Measurements from ENCODE around the gene IGDCC3.

Gene IGDCC3

GRCh38 chr15:65327651-65328393 lies 50.0 kb downstream of the IGDCC3 start:
- no peak for DNase-seq (ENCODE audit: low read depth, low spot score)
- Histone ChIP-seq H3K4me3 (no peak overlapping the region), H3K27ac (no peak overlapping the region), H3K9ac (ENCODE audit: insufficient read length) (no peak overlapping the region), H3K9me3 (ENCODE audit: low read depth, low read length) (no peaks in the 10 kb centered on the region), H3K36me3 (ENCODE audit: insufficient read depth, low read length) (no peaks in the 10 kb centered on the region)
- no peak for TF ChIP-seq EZH2 (IDR thresholded peaks at IDR 0.05)
- no peak for TF ChIP-seq POLR2AphosphoS5 (IDR thresholded peaks at IDR 0.05; ENCODE audit: borderline replicate concordance, low read depth, low read length)
- no peak for TF ChIP-seq FOXP2 (optimal IDR thresholded peaks at IDR 0.05; ENCODE audit: control extremely low read depth, extremely low read length, insufficient read depth)

- Histone ChIP-seq H3K27ac (no peak overlapping the region), H3K9me3 (ENCODE audit: low read depth, low read length) (no peaks in the 10 kb centered on the region), H3K36me3 (ENCODE audit: insufficient read depth, low read length) (no peaks in the 10 kb centered on the region), H3K4me3 (no peak overlapping the region), H3K9ac (ENCODE audit: insufficient read length) (no peak overlapping the region)
- no peak for DNase-seq (ENCODE audit: low read depth, low spot score)
- TF ChIP-seq POLR2AphosphoS5 (IDR thresholded peaks at IDR 0.05; ENCODE audit: borderline replicate concordance, low read depth, low read length) = no peak
- TF ChIP-seq EZH2 (IDR thresholded peaks at IDR 0.05) = no peak
- no peak for TF ChIP-seq FOXP2 (optimal IDR thresholded peaks at IDR 0.05; ENCODE audit: control extremely low read depth, extremely low read length, insufficient read depth)
Observed at GRCh38 chr15:65326818-65327217, 51.0 kb downstream of the IGDCC3 start.

GRCh38 chr15:65326117-65326526 lies 51.7 kb downstream of the IGDCC3 start:
- no peak overlapping the region for H3K4me3 ChIP-seq
- no peak overlapping the region for H3K9ac ChIP-seq (ENCODE audit: insufficient read length)
- no peak for DNase-seq (ENCODE audit: low read depth, low spot score)
- H3K27ac ChIP-seq = no peak overlapping the region
- TF ChIP-seq FOXP2 (optimal IDR thresholded peaks at IDR 0.05; ENCODE audit: control extremely low read depth, extremely low read length, insufficient read depth) = no peak
- no peak for TF ChIP-seq POLR2AphosphoS5 (IDR thresholded peaks at IDR 0.05; ENCODE audit: borderline replicate concordance, low read depth, low read length)
- no peak for TF ChIP-seq EZH2 (IDR thresholded peaks at IDR 0.05)
- no peaks in the 10 kb centered on the region for H3K9me3 ChIP-seq (ENCODE audit: low read depth, low read length)
- no peaks in the 10 kb centered on the region for H3K36me3 ChIP-seq (ENCODE audit: insufficient read depth, low read length)

DNA sequence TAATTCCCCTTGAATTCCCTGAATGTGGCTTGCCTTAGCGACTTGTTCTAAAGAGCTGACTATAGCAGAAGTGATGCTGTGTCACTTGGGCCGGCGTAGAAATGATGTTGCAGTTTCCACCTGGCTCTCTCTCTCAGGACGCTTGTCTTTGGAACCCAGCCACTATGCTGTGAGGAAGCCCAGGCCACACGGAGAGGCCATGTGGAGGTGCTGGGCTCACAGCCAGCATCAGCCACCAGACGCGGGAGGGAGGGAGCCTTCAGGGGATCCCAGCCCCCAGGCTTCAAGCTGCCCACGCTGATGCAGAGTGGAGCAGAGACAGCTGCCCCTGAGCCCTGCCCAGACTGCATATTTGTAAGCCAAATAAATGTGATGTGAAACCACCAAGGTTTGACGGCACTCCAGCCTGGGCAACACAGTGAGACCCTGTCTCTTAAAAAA lies 54.7 kb downstream of the IGDCC3 start:
- TF ChIP-seq FOXP2 (optimal IDR thresholded peaks at IDR 0.05; ENCODE audit: control extremely low read depth, extremely low read length, insufficient read depth) = no peak
- no peak for TF ChIP-seq POLR2AphosphoS5 (IDR thresholded peaks at IDR 0.05; ENCODE audit: borderline replicate concordance, low read depth, low read length)
- no peak for TF ChIP-seq EZH2 (IDR thresholded peaks at IDR 0.05)
- Histone ChIP-seq H3K27ac (no peak overlapping the region), H3K36me3 (ENCODE audit: insufficient read depth, low read length) (no peaks in the 10 kb centered on the region), H3K9me3 (ENCODE audit: low read depth, low read length) (no peaks in the 10 kb centered on the region), H3K9ac (ENCODE audit: insufficient read length) (no peak overlapping the region), H3K4me3 (no peak overlapping the region)
- no peak for DNase-seq (ENCODE audit: low read depth, low spot score)

GRCh38 chr15:65318870-65319356 lies 58.9 kb downstream of the IGDCC3 start:
- Histone ChIP-seq H3K9ac (ENCODE audit: insufficient read length) (no peak overlapping the region), H3K36me3 (ENCODE audit: insufficient read depth, low read length) (no peaks in the 10 kb centered on the region), H3K27ac (no peak overlapping the region), H3K4me3 (no peak overlapping the region), H3K9me3 (ENCODE audit: low read depth, low read length) (no peaks in the 10 kb centered on the region)
- no peak for TF ChIP-seq POLR2AphosphoS5 (IDR thresholded peaks at IDR 0.05; ENCODE audit: borderline replicate concordance, low read depth, low read length)
- TF ChIP-seq FOXP2 (optimal IDR thresholded peaks at IDR 0.05; ENCODE audit: control extremely low read depth, extremely low read length, insufficient read depth) = no peak
- no peak for DNase-seq (ENCODE audit: low read depth, low spot score)

GRCh38 chr15:65312400-65312916 lies 65.3 kb downstream of the IGDCC3 start:
- H3K4me3 ChIP-seq = no peak overlapping the region
- H3K27ac ChIP-seq = no peak overlapping the region
- no peak overlapping the region for H3K9ac ChIP-seq (ENCODE audit: insufficient read length)
- H3K9me3 ChIP-seq (ENCODE audit: low read depth, low read length) = no peaks in the 10 kb centered on the region
- no peak for DNase-seq (ENCODE audit: low read depth, low spot score)
- H3K36me3 ChIP-seq (ENCODE audit: insufficient read depth, low read length) = no peaks in the 10 kb centered on the region
- TF ChIP-seq EZH2 (IDR thresholded peaks at IDR 0.05) = no peak
- TF ChIP-seq POLR2AphosphoS5 (IDR thresholded peaks at IDR 0.05; ENCODE audit: borderline replicate concordance, low read depth, low read length) = no peak
- no peak for TF ChIP-seq FOXP2 (optimal IDR thresholded peaks at IDR 0.05; ENCODE audit: control extremely low read depth, extremely low read length, insufficient read depth)

- Histone ChIP-seq H3K36me3 (ENCODE audit: insufficient read depth, low read length) (no peaks in the 10 kb centered on the region), H3K27ac (no peak overlapping the region), H3K9me3 (ENCODE audit: low read depth, low read length) (no peaks in the 10 kb centered on the region), H3K4me3 (no peak overlapping the region), H3K9ac (ENCODE audit: insufficient read length) (no peak overlapping the region)
- DNase-seq (ENCODE audit: low read depth, low spot score) = no peak
- TF ChIP-seq EZH2 (IDR thresholded peaks at IDR 0.05) (no peak), POLR2AphosphoS5 (IDR thresholded peaks at IDR 0.05; ENCODE audit: borderline replicate concordance, low read depth, low read length) (no peak), FOXP2 (optimal IDR thresholded peaks at IDR 0.05; ENCODE audit: control extremely low read depth, extremely low read length, insufficient read depth) (no peak)
Observed at GRCh38 chr15:65311760-65312159, 66.0 kb downstream of the IGDCC3 start.

DNA sequence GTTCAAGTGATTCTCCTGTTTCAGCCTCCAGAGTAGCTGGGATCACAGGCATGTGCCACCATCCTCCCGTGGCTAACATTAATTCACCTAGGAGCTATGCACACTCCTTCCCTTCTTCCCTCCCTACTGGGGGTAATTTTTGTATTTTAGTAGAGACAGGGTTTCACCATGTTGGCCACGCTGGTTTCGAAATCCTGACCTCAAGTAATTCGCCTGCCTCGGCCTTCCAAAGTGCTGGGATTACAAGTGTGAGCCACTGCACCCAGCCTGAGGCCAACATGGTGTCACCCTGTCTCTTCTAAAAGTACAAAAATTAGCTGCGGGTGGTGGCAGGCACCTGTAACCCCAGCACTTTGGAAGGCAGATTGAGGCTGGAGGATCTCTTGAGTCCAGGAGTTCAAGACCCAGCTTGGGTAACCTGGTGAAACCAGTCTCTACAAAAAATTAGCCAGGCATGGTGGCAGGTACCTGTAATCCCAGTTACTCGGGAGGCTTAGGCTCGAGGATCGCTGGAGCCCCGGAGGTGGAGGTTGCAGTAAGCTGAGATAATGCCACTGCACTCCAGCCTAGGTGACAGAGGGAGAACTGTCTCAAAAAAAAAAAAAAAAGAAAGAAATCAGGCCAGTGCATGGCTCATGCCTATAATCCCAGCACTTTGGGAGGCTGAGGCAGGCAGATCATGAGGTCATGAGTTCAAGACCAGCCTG lies 67.2 kb downstream of the IGDCC3 start:
- Histone ChIP-seq H3K9ac (ENCODE audit: insufficient read length) (no peak overlapping the region), H3K4me3 (no peak overlapping the region), H3K36me3 (ENCODE audit: insufficient read depth, low read length) (no peaks in the 10 kb centered on the region), H3K27ac (no peak overlapping the region), H3K9me3 (ENCODE audit: low read depth, low read length) (no peaks in the 10 kb centered on the region)
- DNase-seq (ENCODE audit: low read depth, low spot score) = no peak
- no peak for TF ChIP-seq FOXP2 (optimal IDR thresholded peaks at IDR 0.05; ENCODE audit: control extremely low read depth, extremely low read length, insufficient read depth)
- no peak for TF ChIP-seq EZH2 (IDR thresholded peaks at IDR 0.05)
- TF ChIP-seq POLR2AphosphoS5 (IDR thresholded peaks at IDR 0.05; ENCODE audit: borderline replicate concordance, low read depth, low read length) = no peak

Measured in SK-N-MC (cell line).